Measurements from ENCODE around the gene PAIP2.

- TF ChIP-seq CTCF (IDR thresholded peaks at IDR 0.05; ENCODE audit: poor library complexity) (no peak), EZH2 (IDR thresholded peaks at IDR 0.05; ENCODE audit: borderline replicate concordance) (no peak), EZH2phosphoT487 (IDR thresholded peaks at IDR 0.05; ENCODE audit: low read depth, severe bottlenecking, unreplicated experiment) (no peak)
These were observed 48.3 kb downstream of the PAIP2 start, which contains the start of gene MZB1 for GRCh38 chr5:139389701-139390638.
